HG03108 (cell line): ENCODE data around the gene ARHGEF6.

ENCODE experiments used
- ATAC-seq: cut with Tn5 transposase; IDR thresholded peaks from one replicate; pipeline ENCODE4 v1.9.1; 2021; ENCODE audit warnings: moderate library complexity; ENCODE audit not compliant: unreplicated experiment

Gene ARHGEF6

GRCh38 chrX:136750364-136750763, 30.4 kb downstream of the ARHGEF6 start:
- ATAC-seq: no peak

GRCh38 chrX:136747003-136747986, 33.4 kb downstream of the ARHGEF6 start:
- peak; percentile 60 for ATAC-seq

- ATAC-seq: no peak
Measured at GRCh38 chrX:136745215-136746173, 35.2 kb downstream of the ARHGEF6 start.

- ATAC-seq: no peak
Measured at GRCh38 chrX:136742721-136743379, 37.9 kb downstream of the ARHGEF6 start.

GRCh38 chrX:136738049-136738729, 42.5 kb downstream of the ARHGEF6 start:
- no peak for ATAC-seq

GRCh38 chrX:136736690-136737089, 44.0 kb downstream of the ARHGEF6 start:
- ATAC-seq: no peak

GRCh38 chrX:136735601-136736000, 45.1 kb downstream of the ARHGEF6 start:
- no peak for ATAC-seq

GRCh38 chrX:136733613-136734012, 47.1 kb downstream of the ARHGEF6 start:
- no peak for ATAC-seq

- ATAC-seq: no peak
Measured at GRCh38 chrX:136731798-136732197, 48.9 kb downstream of the ARHGEF6 start.

- no peak for ATAC-seq
Measured at GRCh38 chrX:136731207-136731782, 49.4 kb downstream of the ARHGEF6 start.

GRCh38 chrX:136728393-136728792, 52.3 kb downstream of the ARHGEF6 start:
- ATAC-seq: no peak

- ATAC-seq: no peak
Measured at GRCh38 chrX:136725441-136726104, 55.2 kb downstream of the ARHGEF6 start.

GRCh38 chrX:136718091-136718490, 62.6 kb downstream of the ARHGEF6 start:
- no peak for ATAC-seq

- peak; percentile 70 for ATAC-seq
Measured at GRCh38 chrX:136714626-136715599, 65.8 kb downstream of the ARHGEF6 start.

- no peak for ATAC-seq
Measured at GRCh38 chrX:136712650-136713310, 68.0 kb downstream of the ARHGEF6 start.

GRCh38 chrX:136711147-136711546, 69.6 kb downstream of the ARHGEF6 start:
- ATAC-seq: no peak

GRCh38 chrX:136710325-136710951, 70.3 kb downstream of the ARHGEF6 start:
- peak; percentile 54 for ATAC-seq
